ENCODE measurements around the gene CBX7. TPM values are rescaled to one million over a fixed set of nuclear protein-coding genes. Genes with fewer than 3 reads are reported as not detected.

Gene CBX7
- total RNA-seq, 1 experiment from 2014 or later, result 3.7 TPM

DNA sequence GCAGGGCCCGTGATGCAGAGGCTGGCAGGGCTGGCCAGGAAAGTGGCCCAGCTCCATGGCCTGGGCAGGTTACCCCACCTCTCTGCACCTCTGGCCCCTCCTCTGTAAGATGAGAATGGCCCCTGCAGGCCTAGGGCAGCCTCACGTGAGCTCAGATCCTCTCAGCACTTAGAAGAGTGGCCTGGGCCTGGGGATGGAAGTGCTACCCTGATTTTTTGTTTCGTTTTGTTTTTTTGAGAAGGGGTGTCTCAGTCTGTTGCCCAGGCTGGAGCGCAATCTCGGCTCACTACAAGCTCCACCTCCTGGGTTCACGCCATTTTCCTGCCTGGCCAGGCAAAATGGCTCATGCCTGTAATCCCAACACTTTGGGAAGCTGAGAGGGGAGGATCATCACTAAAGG, 54.5 kb downstream of the CBX7 start:
- Histone ChIP-seq H3K27me3 (ENCODE audit: insufficient read depth, low read length) (no peaks in the 10 kb centered on the region), H2BK5ac (ENCODE audit: insufficient read length, low read length) (no peak overlapping the region), H2AFZ (ENCODE audit: low read length) (no peak overlapping the region), H3K23me2 (ENCODE audit: insufficient read length, low read depth, low read length, poor library complexity, severe bottlenecking) (peaks cover 2% of the 10 kb centered on the region), H2BK15ac (ENCODE audit: low read depth, low read length) (no peak overlapping the region), H3K4me2 (ENCODE audit: insufficient read depth, insufficient read length, low read length) (no peak overlapping the region), H4K8ac (replicated peaks; ENCODE audit: insufficient read length, low read depth, low read length) (no peak overlapping the region), H4K5ac (ENCODE audit: insufficient read length, low read depth, low read length) (no peak overlapping the region), H3K4me1 (ENCODE audit: insufficient read depth, low read length) (no peaks in the 10 kb centered on the region; the same call in 1 of the 2 replicates), H2BK120ac (ENCODE audit: low read depth, low read length, poor library complexity, severe bottlenecking) (no peak overlapping the region), H3K79me2 (ENCODE audit: insufficient read depth, low read length) (no peaks in the 10 kb centered on the region), H3K27ac (ENCODE audit: insufficient read length, low read depth, low read length) (no peak overlapping the region), H3K4ac (ENCODE audit: low read depth, low read length) (no peak overlapping the region), H3K14ac (ENCODE audit: insufficient read depth, low read length) (no peak overlapping the region), H3T11ph (ENCODE audit: low read length) (no peak overlapping the region), H3K56ac (ENCODE audit: insufficient read length, low read depth, low read length) (no peak overlapping the region), H2BK20ac (ENCODE audit: low read depth, low read length, poor library complexity, severe bottlenecking) (no peak overlapping the region), H3K9me3 (ENCODE audit: control insufficient read depth, low read depth, low read length) (no peaks in the 10 kb centered on the region), H3K79me1 (ENCODE audit: insufficient read depth, low read depth, low read length, poor library complexity, severe bottlenecking) (no peaks in the 10 kb centered on the region), H2BK12ac (ENCODE audit: insufficient read length, low read depth, low read length) (no peak overlapping the region), H3K18ac (ENCODE audit: insufficient read length, low read depth, low read length) (no peak overlapping the region), H4K91ac (ENCODE audit: insufficient read length, low read depth, low read length) (no peak overlapping the region), H2AK5ac (ENCODE audit: insufficient read length, low read length) (no peak overlapping the region), H4K20me1 (ENCODE audit: control insufficient read depth, insufficient read depth, insufficient read length) (no peaks in the 10 kb centered on the region), H3K9ac (ENCODE audit: extremely low read depth, insufficient read length, low read length) (no peak overlapping the region), H3K23ac (ENCODE audit: insufficient read length, low read depth, low read length) (no peak overlapping the region)
- TF ChIP-seq, protein P1, sequence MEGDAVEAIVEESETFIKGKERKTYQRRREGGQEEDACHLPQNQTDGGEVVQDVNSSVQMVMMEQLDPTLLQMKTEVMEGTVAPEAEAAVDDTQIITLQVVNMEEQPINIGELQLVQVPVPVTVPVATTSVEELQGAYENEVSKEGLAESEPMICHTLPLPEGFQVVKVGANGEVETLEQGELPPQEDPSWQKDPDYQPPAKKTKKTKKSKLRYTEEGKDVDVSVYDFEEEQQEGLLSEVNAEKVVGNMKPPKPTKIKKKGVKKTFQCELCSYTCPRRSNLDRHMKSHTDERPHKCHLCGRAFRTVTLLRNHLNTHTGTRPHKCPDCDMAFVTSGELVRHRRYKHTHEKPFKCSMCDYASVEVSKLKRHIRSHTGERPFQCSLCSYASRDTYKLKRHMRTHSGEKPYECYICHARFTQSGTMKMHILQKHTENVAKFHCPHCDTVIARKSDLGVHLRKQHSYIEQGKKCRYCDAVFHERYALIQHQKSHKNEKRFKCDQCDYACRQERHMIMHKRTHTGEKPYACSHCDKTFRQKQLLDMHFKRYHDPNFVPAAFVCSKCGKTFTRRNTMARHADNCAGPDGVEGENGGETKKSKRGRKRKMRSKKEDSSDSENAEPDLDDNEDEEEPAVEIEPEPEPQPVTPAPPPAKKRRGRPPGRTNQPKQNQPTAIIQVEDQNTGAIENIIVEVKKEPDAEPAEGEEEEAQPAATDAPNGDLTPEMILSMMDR (conservative IDR thresholded peaks at IDR 0.05), result no peak
- H3K4me3 Mint-ChIP-seq, result no peak overlapping the region; a peak in 1 of 5 replicates
- no peaks in the 10 kb centered on the region for H3K36me3 Mint-ChIP-seq (ENCODE audit: insufficient read depth in 1 of 3, low read depth in 3 of 3)
- peak overlapping the region; percentile 85 to 92 (median 86); a peak in 6 of 7 replicates for H3K27ac Mint-ChIP-seq
- peaks cover 2% of the 10 kb centered on the region for H3K27me3 Mint-ChIP-seq (ENCODE audit: low read depth)
- H3K4me1 Mint-ChIP-seq, result peaks cover 32 to 45% of the 10 kb centered on the region in 2 experiments
- no CpG with 5 or more reads among the region's 6 CpGs for WGBS (ENCODE audit: extremely low coverage, insufficient read length, low lambda C conversion rate)
- peak; percentile 81 for DNase-seq
- H3K9me3 Mint-ChIP-seq, result no peaks in the 10 kb centered on the region; a peak in 1 of 5 replicates

Data from H9 (cell line).